ENCODE measurements around the gene PDE4B.
"Not testable (repeated sequence)": the region's sequence is repeated elsewhere in the genome, so short reads cannot be mapped to it uniquely, and the experiment has no call there.

The PDE4B gene

DNA sequence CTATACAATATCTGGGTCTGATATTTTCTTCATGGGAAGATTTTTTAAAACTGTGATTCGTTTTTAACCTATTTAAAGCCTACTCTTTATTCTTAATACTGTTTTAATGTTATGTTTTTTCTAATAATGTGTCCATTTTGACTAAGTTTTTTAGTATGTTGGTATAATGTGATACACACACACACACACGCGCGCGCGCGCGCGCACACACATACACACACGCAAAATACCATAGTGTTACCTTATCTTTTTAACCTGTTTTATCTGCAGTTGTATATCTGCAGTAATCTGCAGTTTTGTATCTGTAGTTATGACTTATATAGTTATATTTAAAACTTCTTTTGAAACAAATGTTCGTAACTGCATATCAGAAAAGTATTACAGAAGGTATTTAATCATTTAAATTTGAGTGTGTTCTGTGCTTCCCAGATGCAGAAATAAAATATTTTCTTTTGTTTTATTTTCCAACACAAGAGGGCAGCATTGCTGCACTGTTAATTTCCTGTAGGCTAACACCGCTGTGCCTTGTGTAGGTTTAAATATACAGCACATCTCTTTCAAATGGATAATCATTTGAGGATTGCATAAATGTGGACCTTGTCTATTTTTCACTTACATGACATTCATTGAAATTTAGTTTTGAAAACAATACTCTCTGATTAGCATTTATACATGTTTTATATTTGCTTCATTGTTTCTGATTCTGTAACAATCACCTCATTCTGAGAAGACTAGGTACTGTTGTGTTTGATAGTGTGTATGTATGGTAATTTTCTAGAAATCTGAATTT is 166.1 kb downstream of the PDE4B start:
- peak; percentile 44 for DNase-seq

DNA sequence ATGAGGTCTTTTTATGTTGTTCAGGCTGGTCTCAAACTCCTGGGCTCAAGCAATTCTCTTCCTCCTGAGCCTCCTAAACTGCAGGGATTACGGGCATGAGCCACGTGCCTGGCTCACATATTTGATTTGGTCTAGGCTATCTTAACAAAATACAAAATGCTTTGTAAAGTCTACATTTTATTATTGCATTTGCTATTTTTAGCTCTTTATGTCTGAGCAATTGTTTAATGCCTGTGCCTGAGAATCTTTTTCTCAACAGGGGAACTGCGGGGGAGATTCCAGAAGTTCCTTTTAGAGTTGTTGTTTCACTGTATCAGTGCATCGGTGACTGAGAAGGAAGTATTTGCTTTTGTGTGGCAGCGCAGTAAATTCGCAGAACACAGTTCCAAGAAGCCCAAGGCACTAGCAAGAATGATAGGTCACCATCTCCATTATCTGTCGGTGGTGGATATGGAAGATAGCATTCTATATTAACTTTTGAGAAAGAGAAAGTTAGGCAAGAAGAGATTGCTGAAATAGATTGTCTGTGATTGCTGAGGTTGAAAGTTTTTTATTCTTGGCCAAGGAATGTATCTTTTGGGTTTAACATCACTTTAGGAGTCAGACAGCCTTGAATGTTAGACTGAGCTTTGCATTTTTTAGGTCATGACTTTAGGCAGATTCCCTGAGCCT is 167.3 kb downstream of the PDE4B start:
- no peak for DNase-seq

DNA sequence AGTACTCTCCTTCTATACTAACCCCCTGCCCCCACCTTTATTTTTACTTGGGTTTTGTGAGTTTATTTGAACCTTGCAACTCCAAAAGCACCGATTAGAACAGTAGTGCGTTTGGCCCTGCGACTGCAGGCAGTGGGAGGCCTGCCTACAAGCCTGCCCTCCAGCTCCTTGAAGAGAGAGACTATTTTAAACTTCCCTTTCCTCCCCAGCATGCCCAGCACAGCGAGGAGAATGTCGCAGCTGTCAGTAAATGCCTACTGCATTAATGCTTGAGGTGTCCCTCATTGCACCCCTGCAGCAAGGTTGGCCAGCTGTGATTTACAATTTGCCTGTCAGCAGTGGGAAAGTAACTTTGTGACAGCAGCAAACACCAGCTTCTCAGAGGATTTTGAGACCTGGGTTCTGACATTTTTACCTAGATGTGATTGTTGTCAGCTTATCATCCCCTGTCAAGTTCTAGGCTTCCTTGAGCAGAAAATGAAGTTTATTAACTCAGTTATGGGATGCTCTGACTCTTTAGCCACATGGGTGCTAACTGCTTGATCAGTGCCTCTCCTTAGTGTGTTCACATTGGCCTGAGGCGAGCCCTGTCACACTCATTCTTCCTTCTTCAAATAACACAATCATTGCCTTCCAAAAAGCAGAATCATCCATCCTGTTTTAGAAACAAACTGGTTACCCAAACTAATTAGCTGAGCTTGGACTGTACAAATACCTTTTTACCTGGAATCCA is 170.6 kb downstream of the PDE4B start:
- DNase-seq: no peak

DNA sequence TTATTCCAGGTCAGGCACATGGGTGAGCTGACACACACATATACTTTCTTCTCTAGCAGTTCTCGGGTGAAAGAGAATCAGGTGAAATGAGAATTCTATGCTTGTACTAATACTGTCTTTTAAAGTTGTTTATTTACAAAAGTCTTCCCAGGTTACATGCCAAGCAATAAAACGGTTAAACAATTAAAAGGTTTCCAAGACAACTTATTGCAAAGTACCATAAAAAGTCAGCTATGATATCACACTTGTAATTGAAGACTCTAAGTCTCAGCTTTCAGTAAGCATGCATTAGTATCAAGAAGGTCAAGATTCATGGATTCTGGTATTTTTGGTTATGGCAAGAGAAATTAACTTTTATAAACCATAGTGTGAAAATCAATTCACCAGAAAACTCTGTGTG is 171.4 kb downstream of the PDE4B start:
- no peak for DNase-seq

DNA sequence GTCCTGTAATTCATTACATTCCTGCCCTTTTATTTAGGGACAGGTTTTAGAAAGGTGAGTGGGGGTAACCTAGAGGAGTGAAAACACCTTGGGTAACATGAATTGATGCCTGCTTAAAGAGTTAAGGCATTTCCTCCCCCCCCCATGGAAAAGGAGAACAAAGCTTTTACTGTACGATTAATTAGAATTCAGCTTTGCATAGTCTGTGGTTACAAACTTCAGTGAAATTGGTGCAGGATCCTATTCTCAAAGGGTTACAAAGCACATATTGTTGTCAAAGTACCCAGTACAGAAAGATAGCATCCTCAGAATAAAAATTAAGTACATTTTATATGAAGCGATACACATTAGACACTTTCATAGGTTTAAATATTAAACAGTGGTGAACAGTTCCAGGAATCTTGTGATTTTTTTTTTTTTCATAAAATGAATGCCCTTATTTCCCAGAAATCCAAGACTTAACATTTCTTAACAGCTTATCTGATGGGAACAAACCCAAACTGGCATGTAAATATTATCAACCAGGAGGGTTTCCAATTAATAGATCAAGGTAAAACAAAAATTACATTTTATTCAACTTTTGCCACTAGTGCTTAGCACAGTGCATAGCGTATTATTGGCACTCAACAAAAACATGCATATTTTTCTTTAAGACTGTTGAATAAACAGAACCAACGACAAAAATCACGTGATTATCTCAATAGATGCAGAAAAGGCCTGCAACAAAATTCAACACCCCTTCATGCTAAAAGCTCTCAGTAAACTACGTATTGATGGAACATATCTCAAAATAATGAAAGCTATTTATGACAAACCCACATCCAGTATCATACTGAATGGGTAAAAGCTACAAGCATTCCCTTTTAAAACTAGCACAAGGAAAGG is 172.7 kb downstream of the PDE4B start:
- DNase-seq: no peak

DNA sequence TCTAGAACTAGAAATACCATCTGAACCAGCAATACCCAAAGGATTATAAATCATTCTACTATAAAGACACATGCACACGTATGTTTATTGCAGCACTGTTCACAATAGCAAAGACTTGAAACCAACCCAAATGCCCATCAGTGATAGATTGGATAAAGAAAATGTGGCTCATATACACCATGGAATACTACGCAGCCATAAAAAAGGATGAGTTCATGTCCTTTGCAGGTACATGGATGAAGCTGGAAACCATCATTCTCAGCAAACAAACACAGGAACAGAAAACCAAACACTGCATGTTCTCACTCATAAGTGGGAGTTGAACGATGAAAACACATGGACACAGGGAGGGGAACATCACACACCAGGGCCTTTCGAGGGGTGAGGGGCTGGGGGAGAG is 174.8 kb downstream of the PDE4B start:
- not testable (repeated sequence) for DNase-seq

DNA sequence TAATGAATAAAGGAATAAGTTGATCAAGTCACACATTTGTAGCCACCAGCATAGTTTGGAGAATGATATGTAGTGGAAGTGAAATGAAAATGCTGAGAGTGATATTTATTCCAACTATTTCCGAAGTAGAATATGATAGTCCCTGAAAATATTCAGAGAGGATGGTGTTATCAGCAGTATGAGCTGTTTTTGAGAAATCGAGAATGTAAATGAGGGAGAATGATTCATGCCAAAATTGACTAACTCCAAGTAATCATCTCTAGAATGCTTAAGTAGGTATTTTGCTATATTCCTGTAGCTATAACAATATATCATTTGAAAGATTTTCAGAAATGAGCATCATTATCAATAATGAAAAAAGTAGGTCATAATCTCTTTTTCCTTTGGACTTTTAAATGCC is 178.9 kb downstream of the PDE4B start:
- DNase-seq: no peak

DNA sequence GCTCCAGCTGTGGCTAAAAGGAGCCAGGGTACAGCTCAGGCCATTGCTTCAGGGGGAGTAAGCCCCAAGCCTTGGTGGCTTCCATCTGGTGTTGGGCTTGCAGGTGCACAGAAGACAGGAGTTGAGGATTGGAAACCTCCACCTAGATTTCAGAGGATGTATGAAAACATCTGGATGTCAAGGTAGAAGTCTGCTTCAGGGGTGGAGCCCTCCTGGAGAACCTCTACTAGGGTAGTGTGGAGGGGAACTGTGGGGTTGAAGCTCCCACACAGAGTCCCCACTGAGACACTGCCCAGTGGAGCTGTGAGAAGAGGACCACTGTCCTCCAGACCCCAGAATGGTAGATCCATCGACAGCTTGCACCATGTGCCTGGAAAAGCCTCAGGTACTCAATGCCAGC is 183.0 kb downstream of the PDE4B start:
- no peak for DNase-seq

DNA sequence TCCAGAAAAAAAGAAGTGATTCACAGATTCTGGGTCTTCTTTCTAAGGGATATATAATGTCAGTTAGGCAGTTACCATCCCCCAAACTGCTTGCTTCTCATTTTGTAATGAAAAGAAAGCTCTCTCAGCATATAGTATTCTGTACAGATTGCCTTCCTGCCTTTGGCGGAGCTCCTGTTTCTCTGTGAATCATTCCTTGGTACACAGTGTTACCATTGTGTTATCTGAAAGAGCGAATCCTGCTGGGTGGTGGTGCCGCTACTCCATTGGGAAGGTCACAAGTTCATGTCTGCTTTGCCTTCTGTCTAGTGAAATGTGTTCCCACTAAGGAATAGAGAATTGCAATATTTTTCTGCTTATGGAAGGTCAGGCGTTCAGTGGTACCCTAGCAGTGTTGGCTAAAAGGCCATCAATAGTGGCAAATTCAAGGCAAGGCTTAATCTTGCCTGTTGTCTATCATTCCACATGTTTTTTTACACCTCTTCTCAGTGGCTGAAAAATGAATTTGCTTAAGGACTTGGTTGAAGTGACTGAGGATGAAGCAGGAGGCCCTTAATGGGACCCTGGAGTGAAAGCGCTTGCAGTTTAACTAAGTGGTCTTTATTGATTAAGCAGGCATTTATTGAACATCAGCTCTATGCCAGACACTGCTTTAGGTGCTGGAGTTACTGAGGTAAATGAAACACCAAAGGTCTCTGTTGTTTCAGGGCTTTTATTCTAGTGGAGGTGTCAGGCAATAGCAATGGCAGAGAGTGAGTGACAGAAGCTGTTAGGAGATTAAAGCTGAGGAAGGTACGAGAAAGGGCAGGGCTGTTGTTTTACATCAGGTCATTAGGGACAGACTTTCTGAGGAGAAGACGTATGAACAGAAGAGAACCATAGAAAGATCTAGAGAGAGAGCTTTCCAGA is 186.7 kb downstream of the PDE4B start:
- no peak for DNase-seq

DNA sequence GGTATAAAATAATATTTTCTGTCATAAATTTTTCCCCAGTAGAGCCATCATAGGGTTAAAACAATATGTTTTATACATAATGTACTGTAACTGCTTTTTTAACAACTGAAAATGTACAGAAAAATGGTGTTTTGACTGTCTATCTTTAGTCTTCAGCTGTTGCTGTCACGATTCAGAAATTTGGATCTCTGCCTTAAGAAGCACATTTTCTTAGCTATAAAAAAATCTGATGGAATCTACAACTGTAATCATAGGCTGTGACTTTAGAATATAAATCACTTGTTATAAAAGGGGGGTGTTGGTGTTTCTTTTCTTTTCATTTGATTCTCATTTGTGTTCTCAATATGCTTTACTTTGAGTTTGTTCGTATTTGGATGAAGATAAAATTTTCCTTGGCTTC is 187.5 kb downstream of the PDE4B start:
- DNase-seq: no peak

DNA sequence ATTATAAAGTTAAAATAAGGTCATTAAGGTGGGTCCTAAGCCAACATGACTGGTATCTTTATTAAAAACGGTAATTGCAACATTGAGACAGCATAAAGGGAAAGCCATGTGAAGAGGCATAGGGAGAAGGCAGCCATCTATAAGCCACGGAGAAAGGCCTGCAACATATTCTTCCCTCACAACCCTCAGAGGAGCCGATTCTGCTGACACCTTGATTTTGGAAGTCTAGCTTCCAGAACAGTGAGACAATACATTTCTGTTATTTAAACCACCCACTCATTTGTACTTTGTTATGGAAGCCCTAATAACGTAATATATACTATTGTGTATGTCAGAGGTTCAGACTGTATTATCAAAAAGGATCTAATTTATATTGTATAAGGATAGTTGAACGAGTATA is 190.8 kb downstream of the PDE4B start:
- DNase-seq: no peak

DNA sequence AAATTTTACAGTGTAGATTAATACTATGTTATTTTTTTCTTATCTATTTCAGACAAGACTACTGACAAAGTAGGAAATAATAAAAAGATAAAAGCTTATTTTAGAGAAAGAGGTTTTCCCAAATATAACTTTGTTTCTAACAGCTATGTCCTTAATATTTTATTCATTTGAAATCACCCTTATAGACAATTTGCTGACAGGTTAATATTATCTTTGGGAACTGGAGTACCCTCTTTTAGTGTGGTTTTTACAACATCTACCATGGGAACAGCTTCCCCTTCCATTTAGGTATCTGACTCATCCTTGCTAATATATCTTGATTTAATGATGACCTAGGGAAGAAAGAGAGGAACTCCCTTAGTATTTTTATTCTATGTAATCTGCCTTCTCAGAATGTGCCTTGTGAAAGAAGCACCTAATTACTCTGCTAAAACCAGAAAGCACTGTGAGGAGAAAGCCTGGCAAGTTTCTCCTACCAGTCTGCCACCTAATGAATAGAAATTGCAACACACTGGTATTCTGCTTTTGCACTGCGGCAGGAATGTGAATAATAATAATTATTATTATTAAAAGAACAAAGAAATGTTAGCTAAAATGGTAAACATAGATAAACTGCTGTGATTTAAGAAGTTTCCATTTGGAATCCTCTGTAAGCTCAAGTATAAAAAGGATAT is 192.8 kb downstream of the PDE4B start:
- DNase-seq: no peak

DNA sequence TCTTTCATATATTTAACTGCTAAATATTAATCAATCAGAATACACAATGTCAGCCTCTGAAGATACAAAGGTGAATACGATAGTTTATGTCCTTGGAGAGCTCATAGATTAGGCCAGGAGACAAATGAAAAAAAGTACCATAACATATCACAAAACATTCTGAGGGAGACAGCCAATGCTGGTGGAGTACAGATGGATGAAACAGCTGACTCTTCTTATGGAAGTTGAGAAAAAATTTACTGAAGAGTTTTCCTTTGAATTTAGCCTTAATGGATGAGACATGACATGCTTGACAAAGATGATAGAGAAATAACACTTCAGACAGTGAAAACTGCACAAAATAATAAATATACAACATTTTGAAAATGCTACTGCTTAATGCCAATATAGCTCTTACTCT is 193.5 kb downstream of the PDE4B start:
- DNase-seq: no peak

DNA sequence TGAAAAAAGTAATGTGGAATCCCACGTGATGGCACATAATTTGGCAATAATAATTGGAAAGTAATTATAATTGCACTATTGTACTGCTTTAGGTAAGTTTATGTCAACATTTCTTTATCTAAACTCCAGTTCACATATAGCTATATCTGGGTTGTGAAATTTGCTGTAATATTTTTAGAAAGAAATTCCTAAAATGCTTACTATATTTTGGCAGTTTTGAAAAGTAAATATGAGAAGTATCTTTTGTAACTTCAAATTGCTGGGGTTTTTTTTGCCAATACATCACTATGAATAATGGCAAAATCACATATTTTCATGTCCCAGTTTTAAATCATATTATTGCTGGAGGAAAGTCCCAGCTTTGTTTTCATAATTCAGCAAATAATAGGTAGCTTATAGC is 197.5 kb downstream of the PDE4B start:
- DNase-seq: no peak

DNA sequence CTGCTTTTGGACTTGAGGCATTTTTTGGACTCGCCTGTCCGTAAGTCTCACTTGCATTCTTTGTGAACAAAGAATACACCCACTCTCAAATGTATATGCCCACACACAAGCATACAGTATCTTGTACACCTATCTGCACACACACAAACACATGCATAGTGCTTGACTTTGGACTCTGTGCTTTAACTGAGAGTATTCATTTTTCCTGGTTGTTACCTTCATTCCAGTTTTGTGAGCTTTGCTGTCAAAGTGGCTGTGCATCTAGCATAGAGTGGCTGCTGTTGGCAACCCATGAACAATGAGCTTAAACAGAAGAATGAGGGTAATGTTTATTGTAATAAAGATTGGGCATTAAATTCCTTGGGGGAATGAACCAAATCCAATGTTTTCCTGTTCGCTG is 199.0 kb downstream of the PDE4B start:
- DNase-seq: no peak

DNA sequence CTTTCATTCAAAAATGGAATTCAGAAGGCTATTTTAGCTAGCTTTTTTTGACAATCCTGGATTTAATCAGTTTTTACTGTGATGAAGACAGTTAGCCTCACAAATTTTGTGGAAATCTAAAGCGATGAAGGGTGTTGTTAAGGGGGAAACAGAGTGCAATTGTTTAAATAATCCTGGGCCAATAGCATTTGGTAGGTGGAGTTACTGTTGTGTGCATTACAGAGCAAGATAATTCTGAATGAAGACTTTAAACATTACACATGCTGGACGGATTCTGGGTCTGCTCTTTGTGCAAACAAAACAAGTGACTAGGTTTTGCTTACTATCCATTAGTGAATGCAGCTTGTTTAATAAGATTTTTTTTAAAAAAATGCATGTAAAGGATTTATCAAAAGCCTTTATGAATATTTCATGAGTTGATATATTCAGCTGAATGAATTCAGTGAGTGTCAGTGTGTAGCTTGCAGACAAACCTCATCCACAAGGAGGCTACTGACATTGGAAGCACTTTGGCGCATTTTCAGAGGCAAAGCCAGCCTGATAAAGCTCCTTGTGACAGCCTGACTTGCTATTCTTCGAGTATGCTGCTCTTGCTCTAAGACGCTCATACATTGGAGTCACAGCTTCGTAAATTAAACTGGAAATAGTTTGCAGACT is 199.6 kb downstream of the PDE4B start:
- DNase-seq: no peak

DNA sequence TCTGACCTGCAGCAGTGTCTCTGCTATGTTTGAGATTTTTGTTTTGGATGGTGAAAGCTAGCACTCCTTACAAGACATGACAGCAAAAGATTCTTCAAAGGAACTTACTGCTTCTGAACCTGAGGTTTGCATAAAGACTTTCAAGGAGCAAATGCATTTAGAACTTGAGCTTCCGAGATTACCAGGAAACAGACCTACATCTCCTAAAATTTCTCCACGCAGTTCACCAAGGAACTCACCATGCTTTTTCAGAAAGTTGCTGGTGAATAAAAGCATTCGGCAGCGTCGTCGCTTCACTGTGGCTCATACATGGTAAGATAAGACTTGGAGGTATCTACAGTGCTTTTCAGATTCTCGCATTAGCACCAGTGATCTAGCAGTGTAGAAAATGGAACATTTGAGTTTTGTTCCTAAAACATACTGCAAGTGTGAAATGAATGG is 200.2 kb downstream of the PDE4B start:
- DNase-seq: no peak

DNA sequence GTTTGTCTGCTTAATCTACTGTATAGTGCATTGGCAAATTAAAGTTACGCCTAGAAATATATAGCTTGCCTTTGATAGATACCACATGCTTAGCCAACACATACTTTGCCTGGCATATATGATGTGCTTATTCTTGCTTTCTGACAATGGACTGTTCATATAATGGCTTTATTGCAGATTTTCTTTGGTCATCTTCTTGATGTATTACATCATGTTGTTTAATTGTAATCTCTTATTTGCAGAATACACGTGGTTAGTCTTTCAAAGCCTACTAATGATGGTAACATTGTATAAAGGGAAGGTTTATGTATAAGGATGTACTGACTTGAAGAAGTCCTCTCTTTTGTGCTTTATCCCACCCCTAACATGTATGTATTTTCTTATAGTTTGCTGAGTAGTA is 201.5 kb downstream of the PDE4B start:
- no peak for DNase-seq

DNA sequence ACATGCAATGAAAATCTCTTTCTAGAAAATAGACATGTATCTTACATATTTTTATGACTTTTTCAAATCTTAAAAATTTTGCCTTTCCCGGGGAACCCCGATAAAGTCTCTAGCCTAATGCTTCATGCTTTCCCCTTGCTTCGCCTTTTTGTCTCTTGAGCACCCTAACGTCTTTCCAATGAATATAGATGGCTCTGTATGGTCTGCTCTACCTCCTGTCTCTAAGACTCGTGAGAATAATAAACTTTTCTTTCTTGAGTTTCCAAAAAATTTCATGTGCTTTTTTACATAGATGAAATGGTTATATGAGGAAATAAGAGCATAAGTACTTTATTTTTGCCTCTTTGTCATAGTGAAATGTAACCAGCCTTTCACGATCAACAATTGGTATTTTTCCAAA is 202.6 kb downstream of the PDE4B start:
- DNase-seq: no peak

DNA sequence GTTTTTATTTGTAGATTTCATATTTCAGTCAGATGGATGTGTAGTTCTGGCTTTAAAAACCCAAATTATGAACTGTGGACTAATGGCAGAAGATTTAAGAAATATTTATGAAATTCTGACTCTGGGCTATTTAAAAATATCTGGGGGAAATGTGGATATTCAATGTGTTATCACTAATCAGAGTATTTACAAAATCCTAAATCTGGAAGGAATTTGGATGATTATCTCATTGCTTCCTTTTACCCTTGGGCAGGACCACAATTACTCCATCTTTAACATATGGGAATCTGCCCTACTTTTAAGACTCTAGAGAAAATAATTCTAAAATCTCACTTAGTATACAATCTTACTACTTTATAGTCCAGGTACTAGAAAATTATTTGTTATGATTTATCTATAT is 203.2 kb downstream of the PDE4B start:
- no peak for DNase-seq

DNA sequence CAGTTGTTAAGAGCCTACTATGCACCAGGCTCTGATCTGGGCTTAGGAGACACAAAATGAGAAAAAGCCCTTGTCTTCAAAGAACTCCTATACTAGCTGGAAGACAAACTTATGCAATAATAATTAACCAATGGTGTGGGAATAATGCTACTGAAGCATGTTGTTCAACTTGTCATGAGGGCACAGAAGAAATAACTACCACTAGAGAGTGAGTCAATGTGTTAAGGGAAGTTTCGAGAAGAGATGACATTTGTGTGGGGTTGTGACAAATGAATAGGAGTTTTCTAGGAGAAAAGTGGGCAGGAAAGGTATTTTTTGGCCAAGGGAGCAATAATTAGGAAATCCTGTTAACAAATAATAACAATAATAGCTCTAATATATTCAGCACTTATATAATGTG is 205.0 kb downstream of the PDE4B start:
- no peak for DNase-seq
